ENCODE measurements around the gene OGT.

DNA sequence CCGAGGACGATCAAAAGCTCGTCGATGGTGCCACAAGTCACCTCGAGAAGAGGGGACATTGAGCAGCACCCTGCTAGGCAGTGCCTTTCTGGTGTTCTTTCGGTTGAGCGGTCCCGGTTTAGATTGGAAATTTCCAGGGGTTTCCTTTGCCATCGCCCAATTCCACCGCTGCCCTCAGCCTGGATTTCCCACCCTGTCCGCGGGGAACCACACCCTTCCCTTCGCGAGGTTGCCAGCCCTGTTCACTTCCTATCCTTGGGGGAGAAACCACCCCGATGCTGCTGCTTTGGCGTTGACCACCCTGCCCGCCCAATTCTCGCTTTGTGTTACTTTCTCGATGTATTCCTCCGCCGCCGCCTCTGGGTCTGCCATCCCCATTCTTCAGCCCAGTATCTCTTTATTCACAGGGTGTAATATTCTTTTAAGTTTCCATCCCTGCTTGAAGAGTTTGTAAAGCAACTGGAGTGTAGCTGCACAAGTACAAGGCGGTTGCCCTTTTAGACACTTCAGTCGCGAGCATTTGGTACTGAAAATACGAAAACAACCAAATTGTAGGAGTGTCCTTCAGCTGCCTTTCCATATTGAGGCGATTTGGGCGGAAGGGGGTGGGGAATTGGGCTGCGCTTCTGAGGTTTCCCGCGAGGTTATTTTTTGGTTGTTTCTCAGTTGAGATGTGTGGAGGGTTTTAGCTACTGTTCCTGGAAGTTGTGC lies 1.1 kb downstream of the OGT start:
- TF ChIP-seq, protein P1, sequence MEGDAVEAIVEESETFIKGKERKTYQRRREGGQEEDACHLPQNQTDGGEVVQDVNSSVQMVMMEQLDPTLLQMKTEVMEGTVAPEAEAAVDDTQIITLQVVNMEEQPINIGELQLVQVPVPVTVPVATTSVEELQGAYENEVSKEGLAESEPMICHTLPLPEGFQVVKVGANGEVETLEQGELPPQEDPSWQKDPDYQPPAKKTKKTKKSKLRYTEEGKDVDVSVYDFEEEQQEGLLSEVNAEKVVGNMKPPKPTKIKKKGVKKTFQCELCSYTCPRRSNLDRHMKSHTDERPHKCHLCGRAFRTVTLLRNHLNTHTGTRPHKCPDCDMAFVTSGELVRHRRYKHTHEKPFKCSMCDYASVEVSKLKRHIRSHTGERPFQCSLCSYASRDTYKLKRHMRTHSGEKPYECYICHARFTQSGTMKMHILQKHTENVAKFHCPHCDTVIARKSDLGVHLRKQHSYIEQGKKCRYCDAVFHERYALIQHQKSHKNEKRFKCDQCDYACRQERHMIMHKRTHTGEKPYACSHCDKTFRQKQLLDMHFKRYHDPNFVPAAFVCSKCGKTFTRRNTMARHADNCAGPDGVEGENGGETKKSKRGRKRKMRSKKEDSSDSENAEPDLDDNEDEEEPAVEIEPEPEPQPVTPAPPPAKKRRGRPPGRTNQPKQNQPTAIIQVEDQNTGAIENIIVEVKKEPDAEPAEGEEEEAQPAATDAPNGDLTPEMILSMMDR (IDR thresholded peaks at IDR 0.05; ENCODE audit: poor library complexity), result no peak
- no peak for TF ChIP-seq EZH2phosphoT487 (IDR thresholded peaks at IDR 0.05; ENCODE audit: low read depth, severe bottlenecking, unreplicated experiment)
